GM21528 (cell line): ENCODE data around the gene SLC4A2.
A peak's percentile ranks its signal among the peaks of the same experiment; 100 is the strongest.
"Not testable (repeated sequence)": the region's sequence is repeated elsewhere in the genome, so short reads cannot be mapped to it uniquely, and the experiment has no call there.

Source experiments
- ATAC-seq: cut with Tn5 transposase; IDR thresholded peaks from one replicate; pipeline ENCODE4 v1.9.1; 2021; ENCODE audit warnings: mild to moderate bottlenecking, moderate library complexity; ENCODE audit not compliant: unreplicated experiment, low FRiP score

Gene SLC4A2

DNA sequence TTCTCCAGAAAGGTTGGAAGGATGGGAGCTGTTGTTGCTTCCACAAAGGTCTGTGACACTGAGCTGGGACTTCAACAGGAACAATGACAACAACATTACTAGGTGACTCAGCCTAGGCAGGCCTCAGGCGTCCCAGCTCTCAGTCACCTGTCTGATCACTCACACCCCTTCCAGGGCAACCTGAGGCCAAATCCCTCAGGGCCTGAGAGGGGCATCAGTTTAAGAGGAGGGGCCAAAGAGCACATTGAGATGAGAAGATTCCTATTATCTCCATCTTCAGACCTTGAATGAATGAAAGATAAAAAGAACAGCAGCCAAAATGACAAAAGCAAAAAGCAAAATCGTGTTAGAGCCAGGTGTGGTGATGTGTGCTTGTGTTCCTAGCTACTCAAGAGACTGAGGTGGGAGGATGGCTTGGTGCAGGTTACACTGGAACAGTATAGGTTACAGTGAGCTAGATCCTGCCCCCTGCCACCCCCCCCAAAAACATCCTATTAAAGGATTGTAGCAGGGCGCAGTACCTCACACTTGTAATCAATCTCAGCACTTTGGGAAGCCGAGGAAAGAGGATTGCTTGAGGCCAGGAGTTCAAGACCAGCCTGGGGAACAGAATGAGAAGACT lies 34.8 kb upstream of the SLC4A2 start, which contains the start of gene ATG9B:
Gene ATG9B (minus strand): TSS at position 60 of the 622 bp plus-strand sequence. CDS start 71 bp downstream, outside the sequence.
- no peak for ATAC-seq

DNA sequence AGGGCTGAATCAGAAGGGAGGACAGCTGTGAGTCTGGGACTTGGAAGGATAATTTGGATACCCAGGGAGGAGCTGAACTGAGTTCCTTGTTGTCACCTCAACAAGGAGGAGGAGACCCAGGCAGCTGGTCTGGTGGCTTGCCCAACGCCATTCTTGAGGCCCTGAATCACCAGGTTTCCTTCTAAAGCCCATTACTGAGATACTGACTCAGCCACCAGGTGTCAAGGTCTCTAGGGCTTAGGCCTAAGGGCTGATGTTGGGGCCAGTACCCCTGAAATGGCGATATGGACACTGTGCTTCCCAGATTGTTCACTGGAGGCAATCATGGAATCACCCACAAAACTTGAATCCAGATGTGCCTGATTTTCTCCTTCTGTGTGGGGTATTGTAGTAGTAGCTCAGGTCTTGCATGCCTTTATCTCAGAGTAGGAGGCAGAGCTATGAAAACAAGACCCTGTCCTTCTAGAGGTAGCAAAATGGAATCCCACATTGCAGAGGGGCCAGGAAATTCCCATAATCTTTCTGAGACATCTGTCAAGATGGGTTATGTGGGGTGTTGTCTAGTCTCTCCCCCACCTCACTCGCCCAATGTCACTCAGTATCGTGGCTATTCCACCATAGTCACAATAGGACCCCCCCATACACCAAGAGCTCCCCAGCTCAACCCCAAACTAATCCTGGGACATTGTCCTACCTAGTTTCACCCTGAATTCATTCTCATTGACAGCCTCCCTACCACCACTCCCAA lies 33.3 kb upstream of the SLC4A2 start:
- no peak for ATAC-seq

GRCh38 chr7:151026771-151027727 lies 32.3 kb upstream of the SLC4A2 start:
- ATAC-seq = not testable (repeated sequence)

- ATAC-seq = not testable (repeated sequence)
Measured at GRCh38 chr7:151027728-151028130, 31.7 kb upstream of the SLC4A2 start.

DNA sequence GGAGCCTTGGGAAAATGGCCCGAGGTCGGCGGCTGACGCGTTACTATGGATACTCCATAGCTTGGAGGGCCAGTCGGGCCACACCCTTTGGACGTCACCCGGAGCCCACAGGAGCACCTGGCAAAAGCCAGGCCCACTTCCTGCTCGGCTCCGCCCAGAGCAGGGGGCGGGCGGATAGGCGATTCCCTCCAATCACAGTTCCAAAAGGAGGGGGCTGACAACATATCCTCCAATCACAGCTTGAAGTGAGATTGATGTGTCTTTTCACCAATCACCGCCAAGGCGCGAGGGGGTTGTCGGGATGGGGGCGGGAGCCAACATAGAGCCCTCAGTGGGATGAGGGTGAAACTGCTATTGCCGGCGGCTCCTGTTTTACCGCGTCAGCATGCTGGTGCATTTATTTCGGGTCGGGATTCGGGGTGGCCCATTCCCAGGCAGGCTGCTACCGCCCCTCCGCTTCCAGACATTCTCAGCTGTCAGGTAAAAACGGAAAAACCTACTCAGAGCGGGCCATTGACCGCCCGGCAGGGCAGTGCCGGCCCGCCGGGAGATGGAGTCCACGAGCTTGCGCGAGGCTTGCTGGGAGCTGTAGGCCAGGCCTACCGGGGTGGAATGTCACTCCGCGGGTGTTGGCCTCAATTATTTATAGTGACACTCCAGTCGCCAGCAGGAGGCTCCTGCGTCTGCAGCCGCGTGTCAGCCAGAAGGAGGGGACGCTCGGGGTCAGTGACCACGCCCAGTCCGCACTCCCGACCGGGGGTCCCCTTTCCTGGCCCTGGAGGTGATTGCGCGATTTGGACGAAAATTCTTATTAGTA lies 31.1 kb upstream of the SLC4A2 start, which contains the start of gene ABCB8:
Gene ABCB8 (plus strand): TSS at position 320 of the 817 bp plus-strand sequence. CDS start 66 bp downstream, at position 386.
- peak; percentile 97 for ATAC-seq

DNA sequence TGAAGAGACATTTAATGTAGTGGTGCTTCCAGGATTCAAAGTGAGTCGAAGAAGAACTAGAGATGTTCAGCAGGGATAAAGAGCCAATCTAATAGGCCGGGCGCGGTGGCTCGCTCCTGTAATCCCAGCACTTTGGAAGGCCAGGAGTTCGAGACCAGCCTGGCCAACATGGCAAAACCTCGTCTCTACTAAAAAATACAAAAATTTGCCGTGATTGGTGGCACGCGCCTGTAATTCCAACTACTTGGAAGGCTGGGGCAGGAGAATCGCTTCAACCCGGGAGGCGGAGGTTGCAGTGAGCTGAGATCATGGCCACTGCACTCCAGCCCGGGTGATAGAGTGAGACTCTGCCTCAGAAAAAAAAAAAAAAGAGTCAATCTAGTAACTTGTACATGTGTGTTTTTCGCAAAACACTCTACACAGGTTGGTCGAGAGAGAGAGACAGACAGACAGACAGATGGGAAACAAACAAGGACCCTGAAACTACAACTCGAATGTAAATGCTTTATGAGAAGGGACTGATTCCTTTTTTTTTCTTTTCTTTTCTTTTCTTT lies 30.4 kb upstream of the SLC4A2 start:
- ATAC-seq = no peak

GRCh38 chr7:151031011-151031410 lies 28.4 kb upstream of the SLC4A2 start:
- no peak for ATAC-seq

DNA sequence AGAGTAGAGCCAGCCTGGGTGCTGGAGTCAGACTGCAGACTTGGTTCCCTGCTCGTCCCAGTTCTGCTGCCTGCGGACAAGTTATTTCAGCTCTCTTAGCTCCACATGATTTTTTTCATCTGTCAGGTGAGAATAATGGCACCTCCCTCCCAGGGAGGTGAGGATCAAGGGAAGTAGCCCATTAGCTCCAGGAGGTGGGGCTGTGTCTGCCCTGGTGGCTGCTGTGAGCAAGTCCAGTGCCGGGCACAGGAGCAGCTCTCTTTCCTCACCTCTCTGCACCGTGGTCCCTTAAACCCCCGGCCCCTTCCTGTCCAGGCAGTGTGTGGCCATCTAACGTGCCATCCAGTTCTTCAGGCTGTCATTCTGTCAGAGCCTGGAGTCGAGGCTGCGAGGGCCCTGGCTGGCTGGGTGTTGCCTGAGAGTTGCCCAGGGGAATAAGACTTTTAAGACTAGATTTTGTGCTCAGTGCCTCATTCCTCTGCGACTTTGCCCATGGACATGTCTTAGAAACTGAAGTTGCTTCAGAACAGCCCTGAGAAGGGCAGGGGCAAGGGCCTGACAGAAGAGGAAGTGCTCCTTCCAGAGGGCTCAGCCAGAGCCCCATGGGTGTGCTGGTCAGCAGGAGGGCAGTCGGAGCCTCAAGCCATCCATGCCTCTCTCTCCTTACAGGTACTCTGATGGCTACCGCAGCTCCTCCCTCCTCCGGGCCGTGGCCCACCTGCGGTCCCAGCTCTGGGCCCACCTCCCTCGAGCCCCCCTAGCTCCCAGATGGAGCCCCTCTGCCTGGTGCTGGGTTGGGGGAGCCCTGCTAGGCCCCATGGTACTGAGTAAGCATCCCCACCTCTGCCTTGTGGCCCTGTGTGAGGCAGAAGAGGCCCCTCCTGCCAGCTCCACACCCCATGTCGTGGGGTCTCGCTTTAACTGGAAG lies 26.2 kb upstream of the SLC4A2 start:
- no peak for ATAC-seq

DNA sequence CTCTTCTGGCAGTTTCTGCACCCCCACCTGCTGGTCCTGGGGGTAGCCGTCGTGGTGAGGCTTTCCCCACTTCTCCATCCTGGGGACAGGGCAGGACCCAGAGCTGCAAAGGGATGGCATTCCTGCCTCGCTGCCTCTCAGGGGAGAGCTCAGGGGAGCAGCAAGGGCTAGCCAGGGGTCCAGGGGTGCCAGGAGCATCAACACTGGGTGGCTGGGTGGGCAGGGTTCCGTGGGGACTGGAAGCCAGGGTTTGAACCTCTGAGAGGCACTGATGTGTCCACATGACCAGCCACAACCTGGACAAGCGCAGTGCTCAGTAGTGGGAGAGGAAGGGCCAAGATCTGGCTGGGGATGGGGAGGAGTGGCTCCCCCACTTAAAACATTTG lies 25.5 kb upstream of the SLC4A2 start:
- ATAC-seq = no peak

GRCh38 chr7:151034312-151035025 lies 24.9 kb upstream of the SLC4A2 start:
- no peak for ATAC-seq

GRCh38 chr7:151035026-151035717 lies 24.2 kb upstream of the SLC4A2 start:
- ATAC-seq = no peak

DNA sequence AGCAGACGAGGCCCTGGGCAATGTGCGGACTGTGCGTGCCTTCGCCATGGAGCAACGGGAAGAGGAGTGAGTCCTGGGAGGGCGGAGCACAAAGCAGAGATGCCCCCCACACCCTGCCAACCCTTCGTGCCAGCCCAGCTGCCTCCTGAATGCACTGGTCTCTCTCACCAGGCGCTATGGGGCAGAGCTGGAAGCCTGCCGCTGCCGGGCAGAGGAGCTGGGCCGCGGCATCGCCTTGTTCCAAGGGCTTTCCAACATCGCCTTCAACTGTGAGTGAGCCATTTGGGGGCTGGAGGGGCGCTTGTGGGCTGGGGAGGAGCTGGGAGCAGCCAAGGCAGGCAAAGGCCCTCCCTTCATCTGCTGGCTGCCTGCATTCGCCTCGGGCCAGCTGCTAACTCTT lies 23.5 kb upstream of the SLC4A2 start:
- no peak for ATAC-seq

DNA sequence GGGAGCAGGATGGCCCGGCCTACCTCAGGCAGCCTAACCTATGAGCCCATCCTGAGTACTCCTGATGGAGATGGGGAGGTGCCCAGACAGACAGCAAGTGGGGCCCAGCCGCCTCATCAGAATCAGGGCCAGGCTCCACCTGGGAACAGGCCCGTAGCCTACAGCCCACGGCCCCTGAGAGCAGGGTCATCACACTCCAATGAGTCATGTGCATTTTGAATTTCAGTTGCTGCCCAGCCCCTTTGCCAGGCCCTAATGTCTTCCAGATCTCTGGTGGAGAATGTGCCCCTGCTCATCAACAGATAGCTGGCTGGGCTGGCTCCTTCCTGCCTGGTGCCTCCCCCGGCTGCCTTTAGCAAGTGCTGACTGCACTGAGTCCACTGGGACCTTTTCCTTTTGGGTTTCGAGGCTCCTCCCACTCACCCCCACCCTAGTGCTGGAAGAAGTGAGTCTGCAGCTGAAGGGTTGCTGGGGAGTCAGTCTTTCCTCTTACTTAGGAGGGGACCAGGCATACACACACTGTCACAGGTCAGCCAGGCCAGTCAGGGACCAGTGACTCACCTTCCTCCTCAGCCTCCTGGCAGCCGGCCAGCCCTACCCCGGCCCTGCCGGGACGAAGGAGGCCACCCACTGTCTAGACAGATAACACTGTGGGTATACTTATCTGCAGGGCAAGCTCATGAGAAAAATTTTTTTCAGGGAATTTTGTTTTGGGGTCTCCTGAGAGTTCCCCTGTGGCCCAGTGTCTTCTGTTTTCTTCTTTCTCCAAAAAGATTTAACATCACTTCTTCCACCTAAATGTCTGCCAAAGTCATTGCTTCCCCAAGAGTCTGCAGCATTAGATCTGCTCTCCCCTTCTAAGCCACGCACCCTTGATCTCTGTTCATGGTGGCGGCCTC lies 20.2 kb upstream of the SLC4A2 start:
- ATAC-seq = no peak

- no peak for ATAC-seq
Measured at GRCh38 chr7:151039850-151040548, 19.4 kb upstream of the SLC4A2 start.

- no peak for ATAC-seq
Measured at GRCh38 chr7:151040616-151041375, 18.6 kb upstream of the SLC4A2 start.
